GM18870 (cell line): Measurements from ENCODE around the gene UBQLN4.

Experiments
- ATAC-seq: cut with Tn5 transposase; IDR thresholded peaks from one replicate; pipeline ENCODE4 v1.9.1; 2021; ENCODE audit warnings: moderate library complexity; ENCODE audit not compliant: unreplicated experiment

The UBQLN4 gene

DNA sequence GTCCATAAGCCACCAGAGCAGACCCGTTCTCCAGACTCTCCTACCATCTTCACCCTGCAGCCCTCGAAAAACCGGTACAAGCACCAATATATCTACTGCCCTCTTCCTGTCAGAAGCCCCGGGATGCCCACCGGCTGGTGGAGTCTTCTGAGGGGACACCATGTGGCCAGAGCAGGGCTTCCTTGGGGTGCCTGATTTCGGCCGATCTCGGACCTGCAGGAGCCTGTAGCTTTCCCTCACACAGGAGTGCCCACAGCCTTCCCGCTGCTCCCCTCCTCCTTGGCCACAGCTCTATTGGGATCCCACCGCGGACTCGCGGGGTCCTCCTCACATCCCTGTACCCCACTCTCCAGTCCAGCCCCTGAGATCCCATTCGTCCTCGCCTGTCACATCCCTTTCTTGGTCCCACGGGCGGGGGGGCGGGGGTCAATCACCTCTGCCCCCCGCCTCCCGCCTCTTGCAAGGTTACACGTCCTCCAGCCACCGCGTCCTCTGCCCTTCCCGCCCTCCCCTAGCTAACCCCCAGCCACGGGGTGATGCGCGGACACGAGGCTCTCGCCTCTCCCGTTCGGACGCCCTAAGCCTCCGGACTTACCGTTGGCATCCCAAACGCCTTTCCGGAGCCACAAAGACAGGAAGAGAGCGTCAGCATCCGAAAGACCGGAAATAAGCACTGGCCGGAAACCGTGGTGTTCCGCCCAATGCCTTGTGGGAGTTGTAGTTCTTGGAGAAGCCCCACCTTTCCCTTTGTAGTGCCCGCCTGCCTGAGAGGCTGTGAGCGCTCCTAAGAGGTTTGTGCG, 33.1 kb downstream of the UBQLN4 start, which contains the start of gene SSR2:
SSR2 (minus strand) TSS at position 659 of the 800 bp plus-strand sequence. CDS start 784 bp downstream, outside the sequence.
- peak; percentile 95 for ATAC-seq

DNA sequence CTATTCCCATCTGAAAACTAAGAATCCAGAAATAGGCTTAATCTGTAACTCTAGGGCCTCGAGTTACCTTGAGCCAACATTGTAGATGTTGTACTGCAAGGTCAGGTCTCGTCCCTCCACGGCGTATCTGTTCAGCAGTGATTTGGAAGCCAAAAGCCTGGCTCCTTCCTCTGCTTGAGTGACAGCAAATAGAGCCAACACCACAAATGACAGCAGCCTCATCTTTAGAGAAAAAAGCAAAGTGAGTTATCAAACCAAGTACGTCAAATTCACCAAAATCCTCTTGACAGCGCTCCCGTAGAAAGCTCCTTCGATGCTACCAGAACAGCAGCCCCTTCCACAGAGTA, 33.7 kb downstream of the UBQLN4 start:
- no peak for ATAC-seq

DNA sequence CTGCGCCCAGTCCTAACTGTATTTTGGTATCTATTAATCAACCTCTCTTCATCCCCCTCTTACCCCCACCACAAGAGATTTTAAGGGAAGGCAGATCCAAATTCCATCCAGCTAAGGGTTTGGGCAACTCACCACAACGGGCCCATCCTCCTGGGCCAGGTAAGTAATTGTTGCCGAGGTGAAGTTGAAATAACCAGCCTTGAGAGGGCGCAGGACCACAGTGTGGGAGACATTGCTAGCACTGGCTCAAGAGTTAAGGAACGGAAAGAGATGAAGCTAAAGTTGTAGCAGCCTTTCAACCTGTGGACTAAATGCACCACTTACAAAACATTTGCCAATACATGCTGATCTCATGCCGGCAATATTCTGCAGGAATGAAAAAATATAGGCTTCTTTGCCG, 38.8 kb downstream of the UBQLN4 start:
- no peak for ATAC-seq

DNA sequence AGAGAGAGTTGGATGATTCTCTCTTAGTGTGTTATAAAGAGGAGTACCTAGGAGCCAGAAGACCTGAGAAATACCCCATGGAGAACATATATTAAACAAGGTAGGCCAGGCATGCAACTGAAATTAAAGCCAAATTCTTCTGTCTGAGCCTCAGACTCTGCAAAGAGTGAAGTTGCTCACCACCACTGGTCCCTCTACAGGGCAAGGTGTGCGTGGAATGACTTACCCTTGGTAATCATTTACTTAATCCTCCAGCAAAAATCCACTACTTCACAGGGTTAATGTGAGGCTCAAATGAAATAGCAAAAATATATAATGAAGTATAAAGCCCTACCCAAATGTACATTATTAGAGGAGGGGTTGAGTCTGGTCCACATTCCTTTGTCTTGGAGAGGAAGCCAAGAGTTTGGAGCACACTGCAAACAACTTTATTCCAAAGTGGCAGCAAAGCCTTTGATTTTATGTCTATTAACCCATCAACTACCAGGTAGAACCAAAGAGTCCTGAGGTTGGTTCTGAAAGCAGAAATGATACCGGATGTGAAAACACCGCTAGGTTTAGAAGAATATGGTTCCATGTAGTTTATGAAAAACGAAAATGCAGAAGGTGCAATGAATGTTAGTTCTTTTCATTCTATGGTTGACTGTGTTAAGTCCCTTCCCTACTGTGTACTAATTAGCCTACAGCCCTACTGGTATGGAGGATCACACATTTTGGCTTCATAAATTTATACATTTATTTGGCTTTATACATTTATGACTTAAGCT, 41.4 kb downstream of the UBQLN4 start:
- peak; percentile 65 for ATAC-seq

DNA sequence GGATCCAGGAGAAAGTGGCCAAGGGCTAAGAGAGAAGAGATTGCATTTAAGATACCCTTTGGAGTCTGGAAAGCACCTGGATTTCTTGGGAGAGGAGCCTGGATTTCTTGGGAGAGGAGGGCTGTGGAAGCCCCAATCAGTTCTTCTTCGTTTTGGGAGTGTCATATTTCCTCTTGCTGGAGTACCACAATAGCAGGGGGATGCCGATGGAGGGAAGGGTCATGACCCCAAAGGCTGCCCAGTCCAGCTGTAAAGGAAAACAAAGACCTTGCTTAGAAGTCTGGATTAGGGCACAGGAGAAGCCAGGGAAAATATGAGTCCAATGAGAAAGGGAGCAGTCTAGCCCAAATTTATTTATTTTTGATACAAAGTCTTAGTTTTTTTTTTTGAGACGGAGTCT, 44.2 kb downstream of the UBQLN4 start:
- no peak for ATAC-seq

DNA sequence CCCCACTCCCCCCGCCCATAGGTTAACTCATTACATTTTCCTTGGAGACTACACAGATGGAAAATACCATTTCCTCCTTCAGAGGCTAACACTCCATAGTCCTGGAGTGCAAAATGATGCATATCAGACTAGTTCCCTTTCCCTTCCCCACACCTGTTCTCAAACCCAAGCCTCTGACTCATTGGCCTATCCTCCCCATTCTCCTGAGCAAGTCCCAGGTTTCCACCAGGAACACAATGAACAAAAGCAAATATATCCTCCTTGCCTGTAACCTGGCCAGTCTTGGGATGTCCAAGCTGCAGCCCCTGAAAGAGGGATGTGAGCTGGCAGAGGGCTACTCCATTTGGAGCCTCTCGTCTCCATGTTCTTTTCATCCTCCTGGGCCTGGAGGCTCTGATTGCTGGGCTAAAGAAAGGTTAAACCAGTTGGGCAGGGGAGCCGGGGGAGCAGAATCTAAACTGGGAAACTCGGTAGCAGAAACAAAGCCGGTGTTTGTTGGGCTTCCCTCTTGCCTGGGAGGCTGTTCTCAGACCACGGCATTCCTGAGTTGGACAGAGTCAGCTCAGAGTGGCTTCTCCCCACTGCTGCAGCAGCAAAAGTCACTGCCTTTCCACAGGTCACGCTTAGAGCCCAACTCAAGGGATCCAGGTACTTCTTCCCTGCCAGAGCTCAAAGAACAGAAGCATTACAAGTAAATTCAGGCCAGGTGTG, 46.8 kb downstream of the UBQLN4 start:
- ATAC-seq: no peak

DNA sequence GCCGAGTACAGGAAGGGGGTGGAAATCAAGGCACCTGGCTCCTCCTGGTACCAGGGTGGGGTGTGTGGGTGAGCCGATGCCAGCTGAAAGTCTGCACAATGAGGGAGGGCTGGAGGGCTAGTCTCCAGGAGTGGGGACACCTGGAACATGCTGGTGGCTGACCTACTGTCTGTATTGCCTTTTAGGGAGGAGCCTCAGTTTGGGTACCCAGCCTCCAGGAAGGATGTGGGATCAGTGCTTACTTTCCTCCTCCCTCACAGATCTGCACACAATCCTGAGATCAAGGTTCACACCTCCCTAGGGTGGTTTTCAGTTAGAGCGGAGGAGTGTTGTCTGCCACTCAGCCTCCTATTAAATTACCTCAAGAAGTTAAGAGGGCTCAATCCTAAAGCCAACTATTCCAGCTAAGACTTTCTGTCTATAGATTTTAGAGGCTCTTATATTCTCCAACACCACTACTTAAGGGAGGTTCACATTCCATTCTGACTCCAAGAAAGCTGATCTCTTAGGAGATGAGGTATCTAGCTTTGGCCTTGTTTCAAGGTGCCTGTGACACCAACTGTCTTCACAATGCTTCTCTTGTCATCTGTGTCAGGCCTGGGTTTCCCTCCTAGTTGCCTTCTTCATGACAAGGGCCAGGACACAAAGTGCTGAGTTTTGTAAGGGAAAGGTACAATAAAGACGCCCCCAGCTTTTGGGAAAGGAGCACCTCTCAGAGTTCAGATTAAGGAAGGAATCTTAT, 48.6 kb downstream of the UBQLN4 start:
- no peak for ATAC-seq

DNA sequence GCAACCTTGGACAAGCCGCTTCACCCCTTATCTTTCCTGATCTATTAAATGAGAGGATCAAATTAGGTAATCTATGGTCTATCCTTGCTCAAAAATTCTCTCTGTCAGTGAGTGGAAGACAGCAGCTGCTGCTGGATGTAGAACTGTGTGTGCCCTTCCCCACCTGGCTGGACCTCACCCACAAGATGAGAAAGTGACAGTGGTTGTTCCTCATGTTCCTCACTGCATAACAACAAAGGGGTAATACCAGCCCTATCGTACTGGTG, 49.7 kb downstream of the UBQLN4 start:
- ATAC-seq: no peak

DNA sequence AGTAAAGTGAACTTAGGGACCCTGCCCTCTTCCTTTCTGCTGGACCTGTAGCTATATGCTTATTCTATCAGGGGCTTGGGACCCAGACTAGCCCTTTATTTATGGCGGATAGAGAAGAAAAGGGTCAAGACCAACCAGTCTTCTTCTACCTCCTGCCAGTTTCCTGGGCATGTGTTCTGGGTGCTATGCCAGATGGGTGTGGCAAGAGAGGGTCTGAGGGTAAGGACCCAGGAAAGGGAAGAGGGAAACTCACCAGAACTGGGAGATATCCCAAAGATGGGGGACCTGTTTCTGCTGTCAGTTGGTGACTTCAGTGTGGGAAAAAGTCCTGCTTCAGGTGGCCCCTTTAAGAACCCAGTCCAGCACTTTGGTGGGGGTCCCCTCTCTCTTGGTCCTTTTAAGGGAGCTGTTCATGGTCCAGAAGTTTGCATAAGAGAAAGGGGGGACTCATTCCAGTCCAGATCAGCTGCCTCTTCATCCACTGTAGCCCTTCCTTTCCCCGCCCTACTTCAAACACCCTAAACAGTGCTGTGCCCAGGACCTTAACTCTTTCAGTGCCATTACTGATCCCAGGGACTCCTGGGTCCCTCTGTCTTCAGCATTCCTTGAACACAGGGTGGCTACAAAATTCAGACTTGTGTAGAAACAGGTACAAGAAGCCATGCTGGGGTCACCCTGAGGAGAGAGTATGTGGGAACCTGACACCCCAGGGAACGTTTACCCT, 51.2 kb downstream of the UBQLN4 start:
- ATAC-seq: no peak

DNA sequence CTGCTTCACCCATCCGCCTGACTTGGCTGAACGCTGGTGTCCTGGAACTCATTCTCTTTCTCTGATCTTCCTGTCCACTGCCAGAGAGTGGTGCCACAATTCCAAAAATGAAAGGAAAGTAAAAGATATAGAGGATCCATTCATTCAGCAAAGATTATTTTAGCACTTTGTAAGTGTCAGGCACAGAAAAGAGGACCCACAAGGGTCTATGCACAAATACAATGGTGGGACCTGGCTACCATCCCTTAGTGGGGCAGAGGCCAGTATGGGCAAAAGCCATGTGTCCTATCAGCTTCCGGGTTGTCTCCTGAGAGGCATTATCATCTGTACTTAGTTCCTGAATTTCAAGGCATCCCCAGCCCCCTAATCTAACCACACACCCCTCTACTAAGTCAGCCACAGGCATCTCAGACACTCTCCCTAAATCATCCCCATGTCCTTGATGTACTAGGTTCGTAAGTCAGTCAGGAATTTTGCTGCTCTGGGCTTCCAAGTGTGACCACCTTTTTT, 51.9 kb downstream of the UBQLN4 start:
- no peak for ATAC-seq

DNA sequence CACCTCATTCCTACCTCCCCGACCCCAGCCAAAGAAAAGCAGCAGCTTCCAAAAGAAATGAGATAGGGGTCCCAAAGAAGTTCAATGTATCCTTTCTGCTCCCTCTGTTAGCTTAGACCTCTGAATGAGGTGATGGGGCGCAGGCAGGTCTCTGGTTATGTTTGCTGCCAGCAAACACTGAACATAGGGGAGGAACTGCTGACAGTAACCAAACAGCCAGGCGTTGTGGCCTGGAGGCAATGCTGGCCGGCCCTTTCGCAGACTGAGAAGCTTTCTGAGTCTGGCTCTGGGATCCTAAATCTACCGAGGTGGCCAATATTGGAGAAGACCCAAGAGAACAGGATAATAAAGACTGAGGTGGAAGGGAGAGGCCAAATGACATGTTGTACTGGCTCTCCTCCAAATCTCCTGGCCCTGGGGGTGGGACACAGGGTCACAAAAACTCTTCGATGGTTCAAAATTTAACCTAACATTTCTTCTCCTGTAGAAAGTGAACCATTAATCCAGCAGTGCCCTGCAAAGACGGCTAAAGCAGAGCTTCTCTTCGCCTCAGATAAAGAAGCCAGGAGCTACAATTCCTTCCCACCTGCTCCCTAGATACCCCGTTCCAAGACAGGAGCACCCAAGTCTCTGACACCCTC, 52.5 kb downstream of the UBQLN4 start:
- no peak for ATAC-seq

DNA sequence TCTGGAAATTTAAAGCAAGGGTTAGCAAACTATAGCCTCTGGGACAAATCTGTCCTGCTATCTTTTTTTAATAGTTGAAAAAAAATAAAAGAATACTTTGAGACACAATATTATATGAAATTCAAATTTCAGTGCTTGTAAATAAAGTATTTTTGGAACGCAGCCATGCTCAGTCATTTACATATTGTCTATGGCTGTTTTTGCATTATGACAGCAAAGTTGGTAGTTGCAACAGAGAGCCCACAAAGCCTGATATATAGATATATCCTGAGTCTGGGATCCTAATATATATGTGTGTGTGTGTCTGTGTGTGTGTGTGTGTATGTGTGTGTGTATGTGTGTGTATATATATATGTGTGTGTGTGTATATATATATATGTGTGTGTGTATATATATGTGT, 53.6 kb downstream of the UBQLN4 start:
- ATAC-seq: no peak

DNA sequence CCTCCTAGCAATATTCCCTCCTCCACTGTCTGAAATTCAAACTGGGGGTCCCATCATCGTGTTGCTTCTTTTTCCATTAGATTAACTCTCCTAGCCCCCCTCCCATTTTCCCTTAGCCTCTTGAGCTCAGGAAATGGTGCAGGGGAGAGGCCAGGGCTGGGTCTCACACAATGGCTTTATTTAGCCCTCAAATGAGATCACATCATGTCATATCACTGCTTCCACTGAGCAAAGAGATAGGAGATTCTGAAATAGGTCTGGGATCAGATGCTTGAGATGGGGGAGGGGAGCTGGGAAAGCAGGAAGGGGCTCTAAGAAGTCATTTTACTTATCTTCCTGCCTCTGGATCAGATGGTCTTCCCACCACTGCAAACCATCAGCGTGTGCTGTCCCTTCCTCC, 57.4 kb downstream of the UBQLN4 start:
- ATAC-seq: no peak

DNA sequence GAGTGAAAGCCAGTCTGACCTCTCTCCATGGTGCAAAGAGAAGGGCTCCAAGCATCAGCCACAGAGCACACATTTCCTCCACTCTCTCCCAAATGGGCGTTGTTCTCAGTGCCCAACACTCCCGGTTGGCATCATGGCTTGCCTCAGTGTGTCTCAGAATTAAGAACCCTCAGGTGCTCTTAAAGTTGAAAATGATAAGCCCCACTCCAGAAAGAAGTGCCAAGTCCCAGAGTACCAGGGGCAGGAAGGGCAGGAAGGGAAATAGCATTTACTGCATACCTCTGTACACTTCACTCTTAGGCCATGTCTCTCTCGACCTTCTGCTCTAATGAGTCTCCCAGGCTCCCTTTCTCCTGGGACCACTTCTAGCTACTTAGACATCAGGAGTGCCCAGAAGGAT, 60.0 kb downstream of the UBQLN4 start:
- ATAC-seq: no peak

DNA sequence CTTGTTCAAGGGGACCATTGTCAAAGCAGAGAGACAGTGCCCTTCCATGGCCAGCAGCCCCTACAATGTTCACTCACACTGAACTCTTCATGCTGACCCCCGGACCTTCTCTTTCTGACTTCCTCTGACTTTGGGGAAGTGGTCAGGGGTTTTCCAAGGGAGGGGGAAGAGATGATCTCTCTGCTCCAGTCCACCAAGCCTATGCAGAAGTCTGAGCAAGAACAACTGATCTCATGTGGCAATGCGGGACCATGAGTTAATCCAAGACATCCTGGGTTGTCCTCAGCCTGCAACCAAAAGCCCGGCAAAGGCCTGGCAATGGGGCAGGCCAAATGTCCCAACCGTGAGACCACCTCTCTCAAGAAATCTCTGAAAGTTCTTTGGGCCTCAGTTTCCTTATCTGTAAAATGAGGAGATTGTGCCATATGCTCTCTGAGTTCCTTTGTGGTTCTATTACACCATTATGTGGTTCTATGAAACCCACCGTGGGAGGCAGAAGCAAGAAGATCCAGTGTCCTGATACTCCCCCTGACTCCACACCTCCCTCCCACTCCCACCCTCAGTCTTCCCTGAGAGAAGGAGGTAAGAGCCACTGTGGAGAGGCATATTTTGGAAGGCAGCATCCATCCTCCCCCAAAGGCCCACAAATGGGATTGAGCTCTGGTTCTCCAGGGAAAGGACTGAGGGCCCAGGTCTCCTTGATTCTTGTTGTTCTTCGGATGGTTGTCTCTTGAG, 63.4 kb downstream of the UBQLN4 start:
- no peak for ATAC-seq

DNA sequence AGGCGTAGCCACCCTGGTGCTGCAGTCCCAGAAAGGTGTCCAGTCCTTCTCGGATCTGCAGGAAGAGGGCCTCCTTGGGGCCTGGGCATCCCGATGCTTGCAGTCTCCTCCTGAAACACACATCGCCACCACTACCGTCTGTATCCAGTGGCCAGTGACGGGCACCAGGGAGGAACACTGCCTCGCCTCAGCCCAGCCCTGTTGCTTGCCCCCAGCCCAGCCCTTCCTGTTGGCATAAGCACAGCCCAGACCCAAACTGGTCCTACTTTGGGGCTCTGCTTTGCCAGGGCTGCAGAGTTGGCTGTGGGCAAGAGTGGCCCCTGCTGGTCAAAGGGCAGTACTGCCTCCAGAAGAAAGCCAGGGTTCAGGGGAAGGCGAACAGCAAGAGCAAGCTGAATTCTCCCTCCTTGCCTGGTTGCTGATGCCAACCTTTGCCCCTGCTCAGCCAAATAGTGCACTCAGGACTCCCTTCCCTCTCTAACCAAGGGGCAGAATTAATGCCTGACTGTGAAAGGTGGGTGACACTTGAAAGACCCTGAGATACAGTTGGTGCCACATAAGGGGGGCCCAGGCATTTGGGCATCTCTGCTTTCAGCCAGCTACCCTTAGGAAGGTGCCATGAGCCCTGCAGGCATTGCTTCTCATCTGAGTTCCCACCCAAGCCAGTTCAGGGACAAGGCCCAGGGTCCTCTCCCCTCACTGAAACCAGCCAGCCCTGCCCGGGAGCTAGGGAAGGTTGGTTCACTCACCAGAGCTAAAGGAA, 64.2 kb downstream of the UBQLN4 start:
- no peak for ATAC-seq
